Keratinocyte (primary cell): ENCODE measurements around the gene MYBPC3. TPM values are rescaled to one million over a fixed set of nuclear protein-coding genes. Genes with fewer than 3 reads are reported as not detected.

Experiments used
- DNase-seq: peaks from one replicate; pipeline ENCODE4 v3.0.0-alpha.2; 2011; ENCODE audit warnings: low read depth, missing footprints, low spot score
- FAIRE-seq: peaks from 2 replicates; lab custom pipeline; 2011; peaks lifted over from hg19 to GRCh38; lab: Jason Lieb, UNC
- H2AFZ ChIP-seq: 2 replicates; pipeline ENCODE4 v1.6.0; 2012; ENCODE audit warnings: low read length, control low read depth, inconsistent platforms; ENCODE audit not compliant: control insufficient read depth
- H3K27ac ChIP-seq: 2 replicates; pipeline ENCODE4 v1.5.1; 2011; ENCODE audit warnings: low read length; ENCODE audit not compliant: control insufficient read depth, insufficient read depth
- H3K27me3 ChIP-seq: 3 replicates; pipeline ENCODE4 v1.6.0; 2011; ENCODE audit warnings: low read length; ENCODE audit not compliant: control insufficient read depth, insufficient read depth; ENCODE audit errors: extremely low read depth
- H3K36me3 ChIP-seq, 2 experiments: 2 replicates in 1 of 2; 3 replicates in 1 of 2; pipeline ENCODE4 v1.5.1; 2011; ENCODE audit warnings: low read length in 2 of 2, mild to moderate bottlenecking in 1 of 2; ENCODE audit not compliant: control insufficient read depth in 2 of 2, insufficient read depth in 2 of 2; ENCODE audit errors: extremely low read depth in 1 of 2
- H3K4me1 ChIP-seq: 3 replicates; pipeline ENCODE4 v1.5.1; 2011; ENCODE audit warnings: low read length; ENCODE audit not compliant: control insufficient read depth, insufficient read depth; ENCODE audit errors: extremely low read depth
- H3K4me2 ChIP-seq: 3 replicates; pipeline ENCODE4 v1.6.0; 2011; ENCODE audit warnings: low read depth, low read length; ENCODE audit not compliant: control insufficient read depth, insufficient read depth; ENCODE audit errors: extremely low read depth
- H3K4me3 ChIP-seq, 3 experiments: fragments of 200-600 bp in 1 of 3; sonication (generic) in 1 of 3; 2 replicates in 2 of 3; 3 replicates in 1 of 3; pipeline ENCODE4 v1.5.1; 2011 to 2016; ENCODE audit warnings: low read length in 3 of 3, mild to moderate bottlenecking in 3 of 3, control low read depth in 2 of 3, inconsistent platforms in 1 of 3, low read depth in 1 of 3, mixed read lengths in 1 of 3, mixed run types in 1 of 3, moderate library complexity in 1 of 3; ENCODE audit not compliant: control insufficient read depth in 2 of 3, insufficient read depth in 2 of 3; ENCODE audit errors: extremely low read depth in 1 of 3
- H3K79me2 ChIP-seq: 2 replicates; pipeline ENCODE4 v1.6.0; 2012; ENCODE audit warnings: low read length; ENCODE audit not compliant: control insufficient read depth, insufficient read depth
- H3K9ac ChIP-seq: 3 replicates; pipeline ENCODE4 v1.6.0; 2011; ENCODE audit warnings: low read length; ENCODE audit not compliant: control insufficient read depth, insufficient read depth; ENCODE audit errors: extremely low read depth
- H3K9me1 ChIP-seq: 3 replicates; pipeline ENCODE4 v1.6.0; 2011; ENCODE audit warnings: low read length; ENCODE audit not compliant: control insufficient read depth, insufficient read depth; ENCODE audit errors: extremely low read depth
- H3K9me3 ChIP-seq: 2 replicates; pipeline ENCODE4 v1.5.1; 2012; ENCODE audit warnings: low read depth, low read length; ENCODE audit not compliant: control insufficient read depth
- H4K20me1 ChIP-seq: 3 replicates; pipeline ENCODE4 v1.6.0; 2011; ENCODE audit warnings: low read length; ENCODE audit not compliant: control insufficient read depth, insufficient read depth; ENCODE audit errors: extremely low read depth
- EZH2 ChIP-seq: IDR thresholded peaks from one replicate; pipeline ENCODE4 v1.6.1; 2012; ENCODE audit warnings: inconsistent platforms, mild to moderate bottlenecking, low read length, moderate library complexity
- dilution Hi-C: fragments of 300-500 bp; cut with MboI; formaldehyde crosslinking; loops from one replicate; pipeline ENCODE4 v1.7.0; 2020; ENCODE audit warnings: low sequenced_read_pairs; ENCODE audit not compliant: extremely low pct_ligation_motif_present
- polyA plus RNA-seq, 5 experiments: library from polyadenylated mRNA; depleted of rRNA in 3 of 5; stranded (reverse) in 3 of 5; stranded (forward) in 1 of 5; unstranded in 1 of 5; fragments of >200 nt; gene quantifications; 1 replicate in 1 of 5; 2 replicates in 3 of 5; 3 replicates in 1 of 5; pipeline versions ENCODE4 v1.2.1 to v1.2.3, GENCODE V29; 2011 to 2012; ENCODE audit warnings: missing spikeins in 2 of 5, low read depth in 1 of 5, low replicate concordance in 1 of 5
- TF ChIP-seq, protein P1 (sequence below), 3 experiments: IDR thresholded peaks in 1 of 3; conservative IDR thresholded peaks in 1 of 3; optimal IDR thresholded peaks in 1 of 3; 2 replicates in 2 of 3; 3 replicates in 1 of 3; pipeline versions ENCODE3 to v1.5.1; 2011; ENCODE audit warnings: low read length in 3 of 3, mild to moderate bottlenecking in 3 of 3, moderate library complexity in 2 of 3, control low read depth in 1 of 3, inconsistent platforms in 1 of 3; ENCODE audit not compliant: insufficient read depth in 2 of 3; ENCODE audit errors: extremely low read depth in 1 of 3

MYBPC3 gene
- polyA plus RNA-seq, 1 donor (not counting 4 experiments of a cell fraction or from before 2014, with no cell fraction given): not detected

DNA sequence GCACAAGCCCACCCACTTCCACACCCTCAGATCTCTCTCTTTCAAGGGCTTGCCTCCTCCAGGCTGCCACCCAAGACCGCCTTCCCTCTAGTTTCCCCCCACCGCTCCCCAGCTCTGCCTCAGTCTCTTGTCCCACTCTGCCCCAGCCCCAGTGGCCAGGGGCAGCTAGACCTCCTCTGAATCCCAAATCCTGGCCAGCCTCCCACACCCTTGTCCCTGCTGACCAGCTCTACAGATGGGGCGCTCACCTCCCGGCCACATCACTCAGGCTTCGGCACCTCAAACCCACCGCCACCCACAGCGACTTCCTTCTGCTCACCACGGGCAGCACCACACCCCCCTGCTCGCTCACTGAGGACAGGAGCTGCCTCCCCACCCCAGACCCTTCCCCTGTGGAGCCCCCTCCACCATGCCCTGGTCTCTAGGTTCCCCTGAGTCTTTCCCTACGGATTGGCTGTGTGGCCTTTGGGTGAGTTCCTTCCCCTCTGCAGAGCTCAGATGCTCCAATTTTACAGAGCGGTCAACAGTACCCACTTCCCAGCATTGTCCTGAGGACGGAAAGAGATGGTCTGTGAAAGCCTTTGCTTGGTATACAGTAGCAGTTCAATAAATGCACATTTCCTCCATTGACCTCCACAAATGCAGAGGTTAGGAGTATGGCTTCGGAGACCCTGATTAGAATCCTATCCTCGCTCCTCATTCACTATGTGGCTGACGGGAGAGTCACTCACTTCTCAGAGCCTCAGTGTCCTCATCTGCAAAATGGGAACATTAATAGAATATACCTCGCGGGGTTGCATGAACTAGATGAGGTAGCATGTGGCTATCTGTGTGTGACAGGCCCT, 37.3 kb upstream of the MYBPC3 start:
- no peak for DNase-seq
- Histone ChIP-seq H3K9me1 (no peaks in the 10 kb centered on the region), H3K27ac (no peak overlapping the region), H3K4me1 (peaks cover 12% of the 10 kb centered on the region), H3K27me3 (no peaks in the 10 kb centered on the region), H3K4me3 (no peak overlapping the region), H3K4me2 (no peak overlapping the region), H3K79me2 (no peaks in the 10 kb centered on the region), H3K9ac (no peak overlapping the region), H3K9me3 (no peaks in the 10 kb centered on the region), H4K20me1 (no peaks in the 10 kb centered on the region), H2AFZ (peak overlapping the region; percentile 94), H3K36me3 (no peaks in the 10 kb centered on the region)
- dilution Hi-C loops: no loop called here
- TF ChIP-seq EZH2: no peak
- TF ChIP-seq, protein P1, sequence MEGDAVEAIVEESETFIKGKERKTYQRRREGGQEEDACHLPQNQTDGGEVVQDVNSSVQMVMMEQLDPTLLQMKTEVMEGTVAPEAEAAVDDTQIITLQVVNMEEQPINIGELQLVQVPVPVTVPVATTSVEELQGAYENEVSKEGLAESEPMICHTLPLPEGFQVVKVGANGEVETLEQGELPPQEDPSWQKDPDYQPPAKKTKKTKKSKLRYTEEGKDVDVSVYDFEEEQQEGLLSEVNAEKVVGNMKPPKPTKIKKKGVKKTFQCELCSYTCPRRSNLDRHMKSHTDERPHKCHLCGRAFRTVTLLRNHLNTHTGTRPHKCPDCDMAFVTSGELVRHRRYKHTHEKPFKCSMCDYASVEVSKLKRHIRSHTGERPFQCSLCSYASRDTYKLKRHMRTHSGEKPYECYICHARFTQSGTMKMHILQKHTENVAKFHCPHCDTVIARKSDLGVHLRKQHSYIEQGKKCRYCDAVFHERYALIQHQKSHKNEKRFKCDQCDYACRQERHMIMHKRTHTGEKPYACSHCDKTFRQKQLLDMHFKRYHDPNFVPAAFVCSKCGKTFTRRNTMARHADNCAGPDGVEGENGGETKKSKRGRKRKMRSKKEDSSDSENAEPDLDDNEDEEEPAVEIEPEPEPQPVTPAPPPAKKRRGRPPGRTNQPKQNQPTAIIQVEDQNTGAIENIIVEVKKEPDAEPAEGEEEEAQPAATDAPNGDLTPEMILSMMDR (optimal IDR thresholded peaks at IDR 0.05 in 1 of 3, IDR thresholded peaks at IDR 0.05 in 1 of 3, conservative IDR thresholded peaks at IDR 0.05 in 1 of 3; ENCODE audit: extremely low read depth in 1 of 3, insufficient read depth in 2 of 3, low read length in 3 of 3): no peak
- no peak for FAIRE-seq

DNA sequence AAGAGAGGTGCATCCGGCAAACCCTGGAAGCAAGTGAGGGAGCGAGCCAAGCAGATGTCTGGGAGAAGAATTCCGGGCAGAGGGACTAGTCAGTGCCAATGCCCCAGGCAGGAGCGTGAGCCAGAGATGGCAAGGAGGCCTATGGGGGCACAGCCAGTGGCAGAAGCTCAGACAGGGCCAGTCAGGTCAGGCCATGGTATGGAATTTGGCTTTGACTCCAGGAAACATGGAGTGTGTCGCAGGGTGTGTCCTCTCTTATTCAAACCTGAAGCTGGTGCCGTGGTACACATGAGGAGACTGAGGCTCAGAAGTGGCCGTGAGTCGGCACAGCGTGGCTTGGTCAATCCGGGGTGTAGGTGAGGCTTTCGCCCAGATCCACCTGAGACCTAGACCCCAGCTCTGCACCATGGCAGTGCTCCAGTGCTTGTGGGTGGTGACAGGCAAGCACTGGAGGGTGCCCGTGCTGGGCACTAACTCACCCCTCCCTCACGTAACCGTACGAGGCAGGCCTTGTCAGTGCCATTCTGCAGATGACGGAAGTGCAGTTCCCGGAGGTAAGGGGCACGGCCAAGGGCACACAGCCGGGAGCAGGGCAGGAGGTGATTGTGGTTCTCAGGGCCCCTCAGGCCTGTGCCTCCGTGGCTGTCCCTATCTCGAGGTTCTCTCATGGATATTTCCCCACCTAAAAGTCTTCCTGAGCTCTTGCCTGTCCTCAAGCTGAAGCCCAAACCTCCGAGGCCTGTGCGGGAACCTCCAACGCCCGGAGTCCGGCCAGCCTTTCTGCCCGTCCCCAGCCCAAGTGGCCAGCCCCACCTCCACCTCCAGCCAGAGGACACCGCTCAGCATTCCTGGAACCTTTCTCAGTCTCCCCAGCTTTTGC, 36.4 kb upstream of the MYBPC3 start:
- H3K36me3 ChIP-seq: no peaks in the 10 kb centered on the region
- peaks cover 12% of the 10 kb centered on the region for H3K4me1 ChIP-seq
- dilution Hi-C loops: no loop called here
- H3K27me3 ChIP-seq: no peaks in the 10 kb centered on the region
- FAIRE-seq: peak; percentile 87
- H3K4me3 ChIP-seq: no peak overlapping the region
- no peaks in the 10 kb centered on the region for H4K20me1 ChIP-seq
- no peaks in the 10 kb centered on the region for H3K9me1 ChIP-seq
- peak overlapping the region; percentile 9 for H3K9ac ChIP-seq
- peak overlapping the region; percentile 94 for H2AFZ ChIP-seq
- no peak for TF ChIP-seq EZH2
- TF ChIP-seq, protein P1 (optimal IDR thresholded peaks at IDR 0.05 in 1 of 3, IDR thresholded peaks at IDR 0.05 in 1 of 3, conservative IDR thresholded peaks at IDR 0.05 in 1 of 3; ENCODE audit: extremely low read depth in 1 of 3, insufficient read depth in 2 of 3, low read length in 3 of 3): no peak
- H3K27ac ChIP-seq: no peak overlapping the region
- peak overlapping the region; percentile 53 for H3K4me2 ChIP-seq
- DNase-seq: no peak
- H3K79me2 ChIP-seq: no peaks in the 10 kb centered on the region
- no peaks in the 10 kb centered on the region for H3K9me3 ChIP-seq
